Adipose tissue (tissue), 3 donors: Measurements from ENCODE around the gene ACBD6. TPM values are rescaled to one million over a fixed set of nuclear protein-coding genes. Genes with fewer than 3 reads are reported as not detected.

Source experiments
- H3K27ac ChIP-seq: one replicate; pipeline ENCODE4 v1.5.1; 2013; ENCODE audit warnings: low read depth, low read length
- WGBS, 3 donors: extraction: QIAGEN DNeasy Blood & Tissue Kit; methylation state at CpG; one replicate each; pipeline ENCODE4 v1.1.7; 2013; 5-methylcytosine and 5-hydroxymethylcytosine counted together
- polyA plus RNA-seq, 3 donors: library from polyadenylated mRNA; stranded (reverse); fragments of 200-250 nt; gene quantifications; one replicate each; pipeline ENCODE4 v1.2.3, GENCODE V29; 2013
- donor health status: healthy with polysubstance abuse.
- donor health status: Bipolar disorder and iron deficiency.
- donor health status: healthy.

The ACBD6 gene
- polyA plus RNA-seq, 3 donors, result 17.9 to 27.4 (median 23.4) TPM

GRCh38 chr1:180258290-180258689, 244.1 kb downstream of the ACBD6 start:
- no peak overlapping the region for H3K27ac ChIP-seq
- 84 to 89% (median 87%) methylated on average over 12 of the region's 12 CpGs for WGBS, 3 donors

- WGBS, 3 donors, result 60 to 76% (median 72%) methylated on average over 8 of the region's 8 CpGs
- H3K27ac ChIP-seq, result no peak overlapping the region
Observed at GRCh38 chr1:180257486-180257885, 244.9 kb downstream of the ACBD6 start.

GRCh38 chr1:180257028-180257386, 245.4 kb downstream of the ACBD6 start:
- H3K27ac ChIP-seq, result no peak overlapping the region
- WGBS, 3 donors, result 47 to 63% (median 61%) methylated on average over 5 of the region's 5 CpGs

- 55 to 71% (median 70%) methylated on average over 15 of the region's 15 CpGs for WGBS, 3 donors
Observed at GRCh38 chr1:180256341-180257027, 245.9 kb downstream of the ACBD6 start.

GRCh38 chr1:180255536-180256340, 246.6 kb downstream of the ACBD6 start:
- no peak overlapping the region for H3K27ac ChIP-seq
- WGBS, 3 donors, result 66 to 86% (median 76%) methylated on average over 18 of the region's 18 CpGs

More at GRCh38 chr1:180256341-180257027, 245.9 kb downstream of the ACBD6 start:
- H3K27ac ChIP-seq, result no peak overlapping the region

- WGBS, 3 donors, result 86 to 97% (median 91%) methylated on average over 11 of the region's 11 CpGs
- H3K27ac ChIP-seq, result no peak overlapping the region
Observed at GRCh38 chr1:180254854-180255253, 247.5 kb downstream of the ACBD6 start.

- WGBS, 3 donors, result 69 to 93% (median 92%) methylated on average over 9 of the region's 9 CpGs
- no peak overlapping the region for H3K27ac ChIP-seq
Observed at GRCh38 chr1:180254496-180254819, 247.9 kb downstream of the ACBD6 start.

GRCh38 chr1:180253585-180254495, 248.5 kb downstream of the ACBD6 start:
- WGBS, 3 donors, result 50 to 76% (median 76%) methylated on average over 31 of the region's 31 CpGs
- no peak overlapping the region for H3K27ac ChIP-seq

- 68 to 79% (median 73%) methylated on average over 12 of the region's 12 CpGs for WGBS, 3 donors
- no peak overlapping the region for H3K27ac ChIP-seq
Observed at GRCh38 chr1:180252638-180253536, 249.5 kb downstream of the ACBD6 start.

GRCh38 chr1:180251526-180252305, 250.7 kb downstream of the ACBD6 start:
- H3K27ac ChIP-seq, result no peak overlapping the region
- 80 to 88% (median 87%) methylated on average over 9 of the region's 9 CpGs for WGBS, 3 donors

GRCh38 chr1:180250883-180251509, 251.4 kb downstream of the ACBD6 start:
- 78 to 82% (median 82%) methylated on average over 16 of the region's 16 CpGs for WGBS, 3 donors
- H3K27ac ChIP-seq, result no peak overlapping the region

- 87 to 90% (median 88%) methylated on average over 7 of the region's 7 CpGs for WGBS, 3 donors
- H3K27ac ChIP-seq, result no peak overlapping the region
Observed at GRCh38 chr1:180250499-180250770, 251.9 kb downstream of the ACBD6 start.

GRCh38 chr1:180249725-180250498, 252.5 kb downstream of the ACBD6 start:
- WGBS, 3 donors, result 76 to 86% (median 79%) methylated on average over 13 of the region's 13 CpGs
- no peak overlapping the region for H3K27ac ChIP-seq

- WGBS, 3 donors, result 69 to 72% (median 69%) methylated on average over 11 of the region's 11 CpGs
- H3K27ac ChIP-seq, result no peak overlapping the region
Observed at GRCh38 chr1:180248731-180249681, 253.4 kb downstream of the ACBD6 start.

GRCh38 chr1:180248176-180248575, 254.2 kb downstream of the ACBD6 start:
- WGBS, 3 donors, result 90 to 96% (median 93%) methylated on average over 7 of the region's 7 CpGs
- H3K27ac ChIP-seq, result no peak overlapping the region
